Smooth muscle cell (in vitro differentiated cells): ENCODE data around the gene AIF1. TPM values are rescaled to one million over a fixed set of nuclear protein-coding genes. Genes with fewer than 3 reads are reported as not detected.

Experiments
- DNase-seq: peaks from one replicate; lab custom pipeline; 2025; ENCODE audit not compliant: unreplicated experiment; lab: John Stamatoyannopoulos, UW
- H2AFZ ChIP-seq: fragments of 200-600 bp; sonication (generic); 2 replicates; pipeline ENCODE4 v1.6.0; 2016; ENCODE audit warnings: antibody characterized with exemption, low read depth, mild to moderate bottlenecking
- H3F3A ChIP-seq: fragments of 200-600 bp; sonication (generic); 2 replicates; pipeline ENCODE4 v1.6.0; 2017; ENCODE audit warnings: antibody characterized with exemption, low read depth
- H3K27ac ChIP-seq: fragments of 200-600 bp; sonication (generic); 2 replicates; pipeline ENCODE4 v1.5.1; 2016; ENCODE audit warnings: low read depth, mild to moderate bottlenecking
- H3K27me3 ChIP-seq: fragments of 200-600 bp; sonication (generic); 2 replicates; pipeline ENCODE4 v1.6.1; 2016; ENCODE audit warnings: low read depth, mild to moderate bottlenecking
- H3K36me3 ChIP-seq: fragments of 200-600 bp; sonication (generic); 2 replicates; pipeline ENCODE4 v1.5.1; 2016; ENCODE audit warnings: low read depth
- H3K4me1 ChIP-seq: fragments of 200-600 bp; sonication (generic); 2 replicates; pipeline ENCODE4 v1.5.1; 2016; ENCODE audit warnings: low read depth
- H3K4me2 ChIP-seq: fragments of 200-600 bp; sonication (generic); 2 replicates; pipeline ENCODE4 v1.6.0; 2016; ENCODE audit warnings: mild to moderate bottlenecking
- H3K4me3 ChIP-seq: fragments of 200-600 bp; sonication (generic); 2 replicates; pipeline ENCODE4 v1.5.1; 2016; ENCODE audit warnings: mild to moderate bottlenecking
- H3K79me2 ChIP-seq: fragments of 200-600 bp; sonication (generic); 2 replicates; pipeline ENCODE4 v1.6.0; 2016; ENCODE audit warnings: low read depth, mild to moderate bottlenecking
- H3K9ac ChIP-seq: fragments of 200-600 bp; sonication (generic); 2 replicates; pipeline ENCODE4 v1.6.0; 2016; ENCODE audit warnings: low read depth
- H3K9me3 ChIP-seq: fragments of 200-600 bp; sonication (generic); replicated peaks from 2 replicates; pipeline ENCODE4 v1.5.1; 2016; ENCODE audit warnings: low read depth
- H4K20me1 ChIP-seq: fragments of 200-600 bp; sonication (generic); 2 replicates; pipeline ENCODE4 v1.6.0; 2016; ENCODE audit warnings: low read depth
- CTCF ChIP-seq: fragments of 200-600 bp; sonication (generic); IDR thresholded peaks from 2 replicates; pipeline ENCODE4 v1.5.1; 2017; ENCODE audit warnings: borderline replicate concordance, mild to moderate bottlenecking, antibody characterized with exemption; ENCODE audit not compliant: insufficient read depth, poor library complexity, severe bottlenecking
- WGBS: methylation state at CpG from one replicate; pipeline ENCODE4 v1.1.7; 2016; ENCODE audit warnings: low lambda C conversion rate; 5-methylcytosine and 5-hydroxymethylcytosine counted together
- polyA plus RNA-seq: library from polyadenylated mRNA; unstranded; fragments of >200 nt; fragmentation: Nextera tagmentation; extraction: Ambion mirVana; gene quantifications from 2 replicates; pipeline ENCODE4 v1.2.1, GENCODE V29; 2016
- total RNA-seq: library from RNA; depleted of rRNA; stranded (reverse); fragments of >200 nt; gene quantifications from 2 replicates; pipeline ENCODE4 v1.2.3, GENCODE V29; 2014

Gene AIF1
- total RNA-seq (not detected in 2 replicates), polyA plus RNA-seq (not detected in 2 replicates)

- no peak within 1 kb of the TSS for H2AFZ ChIP-seq
- no peaks in the 10 kb centered on the region for H3F3A ChIP-seq
- H3K27me3 ChIP-seq: no peaks in the 10 kb centered on the region
- no peak for TF ChIP-seq CTCF
- H3K36me3 ChIP-seq: no peaks in the 10 kb centered on the region
- H3K79me2 ChIP-seq: no peaks in the 10 kb centered on the region
- H3K9ac ChIP-seq: no peak within 1 kb of the TSS
- 73% methylated on average over 5 of the region's 6 CpGs for WGBS
- H3K27ac ChIP-seq: no peak within 1 kb of the TSS
- H4K20me1 ChIP-seq: no peaks in the 10 kb centered on the region
- no peak within 1 kb of the TSS for H3K4me3 ChIP-seq
- H3K4me2 ChIP-seq: no peak within 1 kb of the TSS
- no peaks in the 10 kb centered on the region for H3K9me3 ChIP-seq
- no peaks in the 10 kb centered on the region for H3K4me1 ChIP-seq
- DNase-seq: no peak
These were observed at the start of gene AIF1 for GRCh38 chr6:31614684-31615578. AIF1 (plus strand) TSS chr6:31615234; CDS start chr6:31615330, 96 bp downstream.

- Histone ChIP-seq H3K4me2 (no peak overlapping the region), H3K27ac (no peak overlapping the region), H3K36me3 (no peaks in the 10 kb centered on the region), H3F3A (peaks cover 10% of the 10 kb centered on the region), H3K27me3 (no peaks in the 10 kb centered on the region), H3K79me2 (no peaks in the 10 kb centered on the region), H3K9me3 (no peaks in the 10 kb centered on the region), H4K20me1 (no peaks in the 10 kb centered on the region), H3K4me1 (no peaks in the 10 kb centered on the region), H3K4me3 (no peak overlapping the region), H2AFZ (no peak overlapping the region), H3K9ac (no peak overlapping the region)
- no peak for TF ChIP-seq CTCF
- no peak for DNase-seq
- whole genome bisulfite sequencing: 59% methylated on average over 9 of the region's 9 CpGs
These were observed 47.3 kb upstream of the AIF1 start for GRCh38 chr6:31567531-31568370.

GRCh38 chr6:31568537-31568961 lies 46.5 kb upstream of the AIF1 start:
- H4K20me1 ChIP-seq: no peaks in the 10 kb centered on the region
- no peak for TF ChIP-seq CTCF
- WGBS: 84% methylated on average over 3 of the region's 3 CpGs
- no peak overlapping the region for H3K4me3 ChIP-seq
- peaks cover 9% of the 10 kb centered on the region for H3F3A ChIP-seq
- DNase-seq: no peak
- no peak overlapping the region for H2AFZ ChIP-seq
- H3K4me2 ChIP-seq: no peak overlapping the region
- no peaks in the 10 kb centered on the region for H3K9me3 ChIP-seq
- H3K79me2 ChIP-seq: no peaks in the 10 kb centered on the region
- no peaks in the 10 kb centered on the region for H3K27me3 ChIP-seq
- H3K4me1 ChIP-seq: no peaks in the 10 kb centered on the region
- H3K36me3 ChIP-seq: no peaks in the 10 kb centered on the region
- H3K9ac ChIP-seq: no peak overlapping the region
- no peak overlapping the region for H3K27ac ChIP-seq
